Heart right ventricle (tissue), 16 donors: ENCODE results near the gene SNRNP35. TPM values are rescaled to one million over a fixed set of nuclear protein-coding genes. Genes with fewer than 3 reads are reported as not detected.
"Not testable (repeated sequence)": the region's sequence is repeated elsewhere in the genome, so short reads cannot be mapped to it uniquely, and the experiment has no call there.

Experiments
- ATAC-seq, 8 donors: fragments of 200-7000 bp; cut with Tn5 transposase; one replicate each; pipeline ENCODE4 v1.9.1; 2020; ENCODE audit warnings: mild to moderate bottlenecking in 8 of 8, moderate library complexity in 8 of 8, moderate number of reproducible peaks in 1 of 8
- DNase-seq, 2 donors: peaks; one replicate each; pipeline ENCODE4 v3.0.0-alpha.2; 2020
- H3K27ac ChIP-seq, 10 donors: fragments of 200-600 bp; sonication (generic) in 2 of 10; one replicate each; pipeline versions ENCODE4 v1.5.0 to v1.8.0; 2020 to 2022; ENCODE audit warnings: mild to moderate bottlenecking in 3 of 10
- H3K27me3 ChIP-seq, 7 donors: fragments of 200-600 bp; one replicate each; pipeline ENCODE4 v1.8.0; 2021 to 2022; ENCODE audit warnings: mild to moderate bottlenecking in 2 of 7
- H3K36me3 ChIP-seq, 9 donors: fragments of 200-600 bp; sonication (generic) in 1 of 9; one replicate each; pipeline versions ENCODE4 v1.5.0 to v1.8.0; 2020 to 2022; ENCODE audit warnings: mild to moderate bottlenecking in 2 of 9
- H3K4me1 ChIP-seq, 9 donors: fragments of 200-600 bp; sonication (generic) in 1 of 9; one replicate each; pipeline versions ENCODE4 v1.5.0 to v1.8.0; 2020 to 2022; ENCODE audit warnings: mild to moderate bottlenecking in 4 of 9
- H3K4me3 ChIP-seq, 10 donors: fragments of 200-600 bp; sonication (generic) in 2 of 10; one replicate each; pipeline versions ENCODE4 v1.5.0 to v1.8.0; 2020 to 2022; ENCODE audit warnings: mild to moderate bottlenecking in 7 of 10, moderate library complexity in 2 of 10
- H3K9me3 ChIP-seq, 11 donors: fragments of 200-600 bp in 10 of 11; sonication (generic) in 2 of 11; one replicate each; pipeline versions ENCODE4 v1.5.0 to v1.8.0; 2013 to 2022; ENCODE audit warnings: mild to moderate bottlenecking in 2 of 11, control low read depth in 1 of 11, moderate library complexity in 1 of 11
- CTCF ChIP-seq, 9 donors: fragments of 200-600 bp; sonication (generic) in 2 of 9; IDR thresholded peaks; one replicate each; pipeline versions ENCODE4 v1.5.0 to v1.8.0; 2021 to 2022; ENCODE audit warnings: antibody characterized with exemption in 9 of 9, mild to moderate bottlenecking in 5 of 9, moderate library complexity in 1 of 9
- WGBS, 2 donors: extraction: QIAGEN DNeasy Blood & Tissue Kit; methylation state at CpG; one replicate each; pipeline ENCODE4 v1.1.7; 2013; ENCODE audit warnings: inconsistent platforms in 1 of 2; 5-methylcytosine and 5-hydroxymethylcytosine counted together
- intact Hi-C, 10 donors: fragments of 100-400 bp; cut with DNase I; formaldehyde crosslinking; loops; one replicate each; pipeline versions ENCODE4 v1.11.1 to v1.14.2; 2022
- long read RNA-seq, 3 donors: library from polyadenylated mRNA; unstranded; transcript quantifications; one replicate each; pipeline ENCODE4 v2.0.0, GENCODE V29; 2020 to 2021
- polyA plus RNA-seq, 2 donors: library from polyadenylated mRNA; stranded (reverse); fragments of 200-250 nt; gene quantifications; one replicate each; pipeline ENCODE4 v1.2.3, GENCODE V29; 2013
- total RNA-seq, 10 donors: library from RNA; stranded (reverse); fragmentation: NEBNext Ultra II Directional in 3 of 10; extraction: Animal tissue kit (Norgen Biotek cat#: 25700) in 3 of 10; gene quantifications; one replicate each; pipeline versions ENCODE4 v1.2.1 to v1.2.4, GENCODE V29; 2021 to 2023
- donor health status: Arrhythmogenic right ventricular cardiomyopathy.
- donor health status: ischemic (EF 13 %, LVEDD 7.1; RV severe dilation, severe dysfunction).
- donor health status: healthy with polysubstance abuse.
- donor health status: DM: no; HTN: yes; CAD: no.
- donor health status: DM: no; HTN: no; CAD: no.
- donor health status: ischemic (EF 25% LVEDD 6.9; RV normal size, moderate dysfunction).
- donor health status: ischemic (EF 25% LVEDD 5.7; RV mildly dilated, moderate dysfunction).
- donor health status: healthy.
- donor health status: DM: yes; HTN: yes; CAD: no.
- donor health status: Ischemic cardiomyopathy.
- donor health status: ischemic (EF 35%, LVEDD 5.7; RV mildly dilated, moderate dysfunction).
- donor health status: nonischemic (EF 11% LVEDD 7.7; RV severe dilation, severe dysfunction).
- donor health status: DM: yes; HTN: yes; CAD: no.
- donor health status: PGD.
- donor health status: ischemic (EF 29% LVEDD 5.4; RV normal size, mild dysfunction).
- donor health status: nonischemic (EF 23%, LVEDD 6.1; RV moderate dilation, normal function).

SNRNP35 gene
- 10 to 100 TPM; 18.0 to 32.4 (median 19.5) TPM for total RNA-seq
- 100 to 1,000 TPM in 1 of 2 donors, 10 to 100 TPM in 1; 27.6 to 117 TPM for polyA plus RNA-seq
- long read RNA-seq, donor 1, transcript SNRNP35-203 (2 exons, 1,975 nt) = major isoform, 30 of 43 reads
- long read RNA-seq, donor 1, partial matches to known transcripts = 6 of 43 reads
- long read RNA-seq, donor 1, other reads (novel, unspliced or antisense) = 5 of 43 reads
- long read RNA-seq, donor 2, transcript SNRNP35-203 (2 exons, 1,975 nt) = major isoform, 39 of 57 reads
- long read RNA-seq, donor 2, partial matches to known transcripts = 0 of 57 reads
- long read RNA-seq, donor 2, other reads (novel, unspliced or antisense) = 18 of 57 reads
- long read RNA-seq, donor 3, transcript SNRNP35-203 (2 exons, 1,975 nt) = major isoform, 19 of 24 reads
- long read RNA-seq, donor 3, partial matches to known transcripts = 0 of 24 reads
- long read RNA-seq, donor 3, other reads (novel, unspliced or antisense) = 5 of 24 reads

DNA sequence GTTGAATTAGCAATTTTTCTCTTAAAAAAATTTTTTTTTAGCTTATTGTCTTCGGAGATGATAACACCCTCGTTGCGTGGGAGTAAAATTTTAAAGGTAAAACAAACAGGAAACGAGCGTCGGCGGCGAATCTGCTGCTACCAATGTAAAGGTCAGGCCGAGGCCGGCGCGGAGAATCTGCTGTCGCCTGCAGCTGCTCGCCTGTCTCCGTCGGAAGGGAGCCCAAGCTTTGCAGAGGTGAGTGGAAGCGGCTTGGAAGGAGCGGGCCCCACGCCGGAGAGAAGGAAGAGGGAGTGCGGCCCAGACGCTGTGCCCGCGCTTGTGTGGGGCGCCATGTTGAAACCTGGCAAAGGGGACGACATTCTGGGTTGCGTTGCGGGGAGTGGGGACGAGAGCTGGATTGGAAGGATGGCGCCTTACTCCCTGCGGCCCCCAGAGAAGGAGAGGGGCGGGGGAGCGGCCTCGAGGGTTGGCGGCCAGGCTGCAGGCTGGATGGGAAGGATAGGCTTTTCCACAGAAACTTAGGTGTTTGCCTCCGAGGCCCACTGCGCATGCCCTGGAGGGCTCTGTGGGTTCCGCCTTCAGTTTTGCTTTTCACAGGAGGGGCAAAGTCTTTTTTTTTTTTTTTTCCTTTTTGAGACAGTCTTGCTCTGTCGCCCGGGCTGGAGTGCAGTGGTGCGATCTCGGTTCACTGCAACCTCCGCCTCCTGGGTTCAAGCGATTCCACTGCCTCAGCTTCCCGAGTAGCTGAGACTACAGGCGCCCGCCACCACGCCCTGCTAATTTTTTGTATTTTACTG, at the start of gene SNRNP35:
Gene SNRNP35, plus strand, starts transcription at position 160 of the 800 bp plus-strand sequence. CDS start 7,402 bp downstream, outside the sequence.
- DNase-seq = peak; percentile 81 to 86
- 1 to 2% methylated on average over 48 of the region's 48 CpGs for WGBS, 2 donors
- no peaks in the 10 kb centered on the region for H3K9me3 ChIP-seq
- H3K4me3 ChIP-seq = peak within 1 kb of the TSS; percentile 74 to 97 (median 86)
- TF ChIP-seq CTCF (IDR thresholded peaks at IDR 0.05) = no peak
- H3K36me3 ChIP-seq = peaks cover 0 to 23% (median 0%) of the 10 kb centered on the region in 9 donors
- ATAC-seq = peak; percentile 80 to 93 (median 91)
- H3K4me1 ChIP-seq = peaks cover 0 to 29% (median 15%) of the 10 kb centered on the region in 9 donors
- intact Hi-C loops = loop anchor here in 3 of 10 donors (5.0 kb wide), 1 partner anchor 124 kb away; the partner anchor contains the start of gene TMED2 (in 3 of the 3)
- H3K27me3 ChIP-seq = no peaks in the 10 kb centered on the region
- peak within 1 kb of the TSS; percentile 96 to 100 (median 98) for H3K27ac ChIP-seq

GRCh38 chr12:123408619-123409018, 49.3 kb upstream of the SNRNP35 start:
- H3K4me1 ChIP-seq = peaks cover 0 to 15% (median 7%) of the 10 kb centered on the region in 9 donors
- intact Hi-C loops, H3K9me3 ChIP-seq, H3K27me3 ChIP-seq, DNase-seq, H3K4me3 ChIP-seq, H3K27ac ChIP-seq, ATAC-seq: not testable (repeated sequence)
- peaks cover 0 to 83% (median 42%) of the 10 kb centered on the region in 9 donors for H3K36me3 ChIP-seq
- WGBS, 2 donors = 98% methylated on average over 7 of the region's 7 CpGs

- Histone ChIP-seq H3K4me1 (peaks cover 0 to 15% (median 7%) of the 10 kb centered on the region in 9 donors), H3K36me3 (peaks cover 0 to 79% (median 33%) of the 10 kb centered on the region in 9 donors)
- H3K27me3 ChIP-seq, ATAC-seq, DNase-seq, H3K27ac ChIP-seq, H3K4me3 ChIP-seq, H3K9me3 ChIP-seq, intact Hi-C loops: not testable (repeated sequence)
- 91 to 93% methylated on average over 11 of the region's 11 CpGs for WGBS, 2 donors
Measured at GRCh38 chr12:123409284-123410040, 48.5 kb upstream of the SNRNP35 start.

- intact Hi-C loops = no loop called here
- no peaks in the 10 kb centered on the region for H3K9me3 ChIP-seq
- no peak for DNase-seq
- H3K4me3 ChIP-seq = no peak overlapping the region
- TF ChIP-seq CTCF (IDR thresholded peaks at IDR 0.05) = no peak
- peak overlapping the region in 1 of 10 donors; percentile 36 for H3K27ac ChIP-seq
- H3K36me3 ChIP-seq = peaks cover 0 to 79% (median 28%) of the 10 kb centered on the region in 9 donors
- ATAC-seq = no peak
- peaks cover 0 to 11% (median 7%) of the 10 kb centered on the region in 9 donors for H3K4me1 ChIP-seq
- H3K27me3 ChIP-seq = no peaks in the 10 kb centered on the region
- 95 to 96% methylated on average over 5 of the region's 5 CpGs for WGBS, 2 donors
Measured at GRCh38 chr12:123410041-123410412, 47.9 kb upstream of the SNRNP35 start.
